Right atrium auricular region (tissue), 2 donors: ENCODE measurements around the gene UNC93A. TPM values are rescaled to one million over a fixed set of nuclear protein-coding genes. Genes with fewer than 3 reads are reported as not detected.

Experiments used
- DNase-seq: peaks from one replicate; pipeline ENCODE4 v3.0.0-alpha.2; 2019; ENCODE audit warnings: low spot score
- H3K27ac ChIP-seq, 2 donors: fragments of 200-600 bp; sonication (generic); 1 replicate in 1 of 2; 2 replicates in 1 of 2; pipeline ENCODE4 v1.5.1; 2016 to 2019
- H3K27me3 ChIP-seq, 2 donors: fragments of 200-600 bp; sonication (generic); one replicate each; pipeline versions ENCODE4 v1.5.1 to v1.6.0; 2017 to 2019
- H3K36me3 ChIP-seq: fragments of 200-600 bp; sonication (generic); one replicate; pipeline ENCODE4 v1.5.1; 2016
- H3K4me1 ChIP-seq, 2 donors: fragments of 200-600 bp; sonication (generic); one replicate each; pipeline versions ENCODE4 v1.5.1 to v1.6.0; 2017 to 2019
- H3K4me3 ChIP-seq, 2 donors: fragments of 200-600 bp; sonication (generic); 1 replicate in 1 of 2; 2 replicates in 1 of 2; pipeline ENCODE4 v1.5.1; 2017 to 2019; ENCODE audit warnings: mild to moderate bottlenecking in 1 of 2, moderate library complexity in 1 of 2
- H3K9me3 ChIP-seq, 2 donors: fragments of 200-600 bp; sonication (generic); one replicate each; pipeline ENCODE4 v1.5.1; 2019
- total RNA-seq, 2 donors: library from RNA; depleted of rRNA; stranded (reverse); fragments of >200 nt; gene quantifications; one replicate each; pipeline ENCODE4 v1.1.0, GENCODE V29; 2016
- TF ChIP-seq, protein P1 (sequence below), 2 donors: fragments of 200-600 bp; sonication (generic); IDR thresholded peaks; one replicate each; pipeline ENCODE4 v1.5.1; 2019; ENCODE audit warnings: antibody characterized with exemption in 2 of 2

UNC93A gene
- total RNA-seq, 2 donors from 2014 or later = not detected

GRCh38 chr6:167294241-167294640, 3.1 kb downstream of the UNC93A start:
- TF ChIP-seq, protein P1, sequence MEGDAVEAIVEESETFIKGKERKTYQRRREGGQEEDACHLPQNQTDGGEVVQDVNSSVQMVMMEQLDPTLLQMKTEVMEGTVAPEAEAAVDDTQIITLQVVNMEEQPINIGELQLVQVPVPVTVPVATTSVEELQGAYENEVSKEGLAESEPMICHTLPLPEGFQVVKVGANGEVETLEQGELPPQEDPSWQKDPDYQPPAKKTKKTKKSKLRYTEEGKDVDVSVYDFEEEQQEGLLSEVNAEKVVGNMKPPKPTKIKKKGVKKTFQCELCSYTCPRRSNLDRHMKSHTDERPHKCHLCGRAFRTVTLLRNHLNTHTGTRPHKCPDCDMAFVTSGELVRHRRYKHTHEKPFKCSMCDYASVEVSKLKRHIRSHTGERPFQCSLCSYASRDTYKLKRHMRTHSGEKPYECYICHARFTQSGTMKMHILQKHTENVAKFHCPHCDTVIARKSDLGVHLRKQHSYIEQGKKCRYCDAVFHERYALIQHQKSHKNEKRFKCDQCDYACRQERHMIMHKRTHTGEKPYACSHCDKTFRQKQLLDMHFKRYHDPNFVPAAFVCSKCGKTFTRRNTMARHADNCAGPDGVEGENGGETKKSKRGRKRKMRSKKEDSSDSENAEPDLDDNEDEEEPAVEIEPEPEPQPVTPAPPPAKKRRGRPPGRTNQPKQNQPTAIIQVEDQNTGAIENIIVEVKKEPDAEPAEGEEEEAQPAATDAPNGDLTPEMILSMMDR (IDR thresholded peaks at IDR 0.05) = no peak
- H3K9me3 ChIP-seq = no peaks in the 10 kb centered on the region
- no peaks in the 10 kb centered on the region for H3K27me3 ChIP-seq
- no peak for DNase-seq
- no peaks in the 10 kb centered on the region for H3K36me3 ChIP-seq
- H3K27ac ChIP-seq = no peak overlapping the region
- no peaks in the 10 kb centered on the region for H3K4me1 ChIP-seq
- H3K4me3 ChIP-seq = no peak overlapping the region

DNA sequence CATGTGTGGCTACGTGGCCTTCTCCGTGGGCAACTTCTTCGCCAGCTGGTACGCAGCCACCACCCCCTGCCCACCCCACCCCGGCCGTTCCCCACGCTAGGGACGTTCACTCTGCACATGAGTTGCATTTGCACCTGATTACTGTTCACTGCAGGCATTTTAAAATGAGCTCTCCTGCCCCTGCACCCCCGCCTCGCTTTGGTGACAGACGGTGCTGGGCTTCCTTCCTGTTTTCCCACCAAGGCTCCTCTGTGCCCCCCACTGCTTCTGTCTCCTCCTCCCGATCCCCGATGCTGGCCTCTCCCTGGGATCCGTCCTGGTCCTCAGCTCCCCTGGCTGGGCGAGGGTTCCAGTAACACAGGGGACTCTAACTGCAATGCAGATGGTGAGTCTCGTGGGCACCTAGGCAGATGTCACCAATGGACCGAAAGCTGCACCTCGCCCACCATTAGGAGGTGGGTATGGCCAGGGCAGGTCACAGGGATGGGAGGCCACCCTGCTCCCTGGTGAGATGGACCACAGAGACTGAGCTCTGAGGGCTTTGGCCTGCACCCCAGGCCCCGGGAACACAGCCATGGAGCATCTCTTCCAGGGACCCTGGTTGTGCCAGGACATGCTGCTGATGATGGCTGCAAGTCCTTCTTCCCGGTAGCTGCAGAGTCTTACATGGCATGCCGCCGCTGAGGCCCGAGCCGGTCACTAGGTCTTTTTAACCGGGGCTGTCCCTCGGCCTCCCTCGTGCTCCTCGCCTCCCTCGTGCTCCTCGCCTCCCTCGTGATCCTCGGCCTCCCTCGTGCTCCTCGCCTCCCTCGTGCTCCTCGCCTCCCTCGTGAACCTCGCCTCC, 3.8 kb downstream of the UNC93A start:
- DNase-seq = no peak
- TF ChIP-seq, protein P1 (IDR thresholded peaks at IDR 0.05) = no peak
- H3K27me3 ChIP-seq = no peaks in the 10 kb centered on the region
- H3K36me3 ChIP-seq = no peaks in the 10 kb centered on the region
- H3K27ac ChIP-seq = no peak overlapping the region
- no peaks in the 10 kb centered on the region for H3K9me3 ChIP-seq
- no peaks in the 10 kb centered on the region for H3K4me1 ChIP-seq
- H3K4me3 ChIP-seq = no peak overlapping the region

DNA sequence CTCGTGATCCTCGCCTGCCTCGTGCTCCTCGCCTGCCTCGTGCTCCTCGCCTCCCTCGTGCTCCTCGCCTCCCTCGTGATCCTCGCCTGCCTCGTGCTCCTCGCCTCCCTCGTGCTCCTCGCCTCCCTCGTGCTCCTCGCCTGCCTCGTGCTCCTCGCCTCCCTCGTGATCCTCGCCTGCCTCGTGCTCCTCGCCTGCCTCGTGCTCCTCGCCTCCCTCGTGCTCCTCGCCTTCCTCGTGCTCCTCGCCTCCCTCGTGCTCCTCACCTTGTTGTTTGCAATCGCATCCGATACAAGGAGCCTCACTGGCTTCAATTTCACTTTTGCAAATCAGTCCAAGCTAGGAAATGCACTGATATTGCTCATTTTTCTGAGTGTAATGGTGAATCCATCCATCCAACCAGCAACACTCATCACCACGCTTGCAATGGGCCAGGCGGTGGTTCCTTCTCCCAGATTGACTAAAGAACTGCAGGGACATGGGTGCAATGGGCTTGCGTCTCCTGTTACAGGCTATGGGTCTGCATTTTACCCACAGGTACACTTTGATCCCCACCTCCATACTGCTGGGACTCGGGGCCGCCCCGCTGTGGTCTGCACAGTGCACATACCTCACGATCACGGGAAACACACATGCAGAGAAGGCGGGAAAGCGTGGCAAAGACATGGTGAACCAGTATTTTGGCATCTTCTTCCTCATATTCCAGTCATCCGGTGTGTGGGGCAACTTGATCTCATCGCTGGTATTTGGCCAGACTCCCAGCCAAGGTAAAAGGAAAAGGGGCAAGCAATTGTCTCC, 4.6 kb downstream of the UNC93A start:
- no peaks in the 10 kb centered on the region for H3K36me3 ChIP-seq

DNA sequence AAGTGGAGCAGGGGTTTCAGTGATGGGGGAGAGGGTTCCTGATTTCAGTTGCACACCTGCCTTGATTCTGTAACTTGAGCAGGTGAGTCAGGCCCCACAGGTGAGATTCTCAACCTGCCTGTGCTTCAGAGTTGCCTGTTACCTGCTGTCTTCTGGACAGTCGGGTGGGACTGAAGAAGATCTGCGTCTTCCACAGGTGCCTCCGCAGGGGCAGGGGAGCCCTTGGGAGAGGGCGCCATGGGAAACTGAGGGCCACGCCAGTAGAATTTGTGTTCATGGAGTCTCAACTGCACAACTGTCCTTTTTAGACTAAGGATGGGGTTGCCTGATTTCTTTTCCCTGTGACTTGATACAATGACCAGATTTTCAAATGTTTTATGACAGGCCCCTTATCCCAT, 5.2 kb downstream of the UNC93A start:
- Histone ChIP-seq H3K4me3 (no peak overlapping the region), H3K36me3 (no peaks in the 10 kb centered on the region), H3K9me3 (no peaks in the 10 kb centered on the region), H3K27ac (no peak overlapping the region), H3K27me3 (no peaks in the 10 kb centered on the region), H3K4me1 (no peaks in the 10 kb centered on the region)
- TF ChIP-seq, protein P1 (IDR thresholded peaks at IDR 0.05) = no peak
- DNase-seq = no peak

More for the DNA sequence above, 4.6 kb downstream of the UNC93A start:
- H3K27ac ChIP-seq = no peak overlapping the region
- no peaks in the 10 kb centered on the region for H3K4me1 ChIP-seq
- H3K4me3 ChIP-seq = no peak overlapping the region
- TF ChIP-seq, protein P1 (IDR thresholded peaks at IDR 0.05) = no peak
- no peak for DNase-seq
- no peaks in the 10 kb centered on the region for H3K9me3 ChIP-seq
- H3K27me3 ChIP-seq = no peaks in the 10 kb centered on the region

DNA sequence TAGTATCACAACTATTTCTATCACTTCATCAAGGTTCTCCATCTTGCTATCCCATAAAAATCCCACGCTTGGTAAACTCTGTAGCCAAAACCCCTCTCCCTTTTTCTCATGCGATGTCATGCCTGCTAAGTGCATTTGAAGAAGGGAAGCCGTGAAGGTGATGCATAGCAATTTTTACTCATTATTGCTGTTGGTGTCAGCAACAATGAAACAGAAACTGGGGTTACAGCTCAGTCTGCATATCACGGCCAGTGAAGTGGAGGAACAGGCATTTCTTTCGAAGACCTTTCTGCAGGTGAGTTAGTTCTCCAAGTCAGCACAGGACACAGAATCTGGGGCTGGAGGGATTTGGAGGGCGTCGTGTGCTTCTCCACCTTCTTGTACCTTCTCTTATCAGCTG, 5.8 kb downstream of the UNC93A start:
- DNase-seq = no peak
- Histone ChIP-seq H3K36me3 (no peaks in the 10 kb centered on the region), H3K4me3 (no peak overlapping the region), H3K27me3 (no peaks in the 10 kb centered on the region), H3K9me3 (no peaks in the 10 kb centered on the region), H3K27ac (no peak overlapping the region), H3K4me1 (no peaks in the 10 kb centered on the region)
- TF ChIP-seq, protein P1 (IDR thresholded peaks at IDR 0.05) = no peak
